ENCODE results near the gene MST1R.

DNA sequence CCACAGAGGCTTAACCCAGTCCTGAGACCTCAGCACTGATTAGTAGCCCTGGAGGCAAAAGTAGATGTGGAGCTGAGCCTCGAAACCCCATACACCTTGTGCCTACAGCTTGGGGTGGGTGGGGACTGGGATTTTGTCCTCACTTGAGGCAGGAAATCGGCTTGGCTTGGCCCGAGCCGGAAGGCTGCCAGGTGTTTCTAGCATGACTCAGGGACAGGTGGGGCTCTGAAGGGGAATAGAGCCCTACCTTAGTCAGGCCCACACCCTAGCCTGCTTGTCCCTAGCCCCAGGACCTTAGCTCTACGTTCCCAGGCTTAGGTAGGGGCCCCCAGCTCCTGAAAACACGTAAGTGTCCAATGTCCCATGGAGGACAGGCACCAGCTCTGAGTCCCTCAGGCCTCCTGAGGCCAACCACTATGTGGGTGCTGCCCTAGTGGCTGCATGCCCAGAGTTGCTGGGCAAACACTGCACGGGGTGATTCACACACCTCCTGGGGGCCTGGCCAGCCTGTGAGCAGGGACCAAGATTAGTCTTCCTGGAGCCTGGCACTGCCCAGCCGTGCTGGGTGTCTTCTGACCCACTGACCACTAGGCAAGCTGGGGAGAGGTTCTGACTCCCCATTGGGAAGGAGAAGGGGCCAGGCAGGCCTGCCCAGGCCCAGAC, 3.1 kb downstream of the MST1R start:
- TF ChIP-seq POLR2A (IDR thresholded peaks at IDR 0.05; ENCODE audit: low read depth, low read length) (no peak), POLR2AphosphoS5 (IDR thresholded peaks at IDR 0.05; ENCODE audit: low read depth, low read length) (no peak), TAF1 (IDR thresholded peaks at IDR 0.05; ENCODE audit: low read depth, low read length) (no peak), SPI1 (IDR thresholded peaks at IDR 0.05; ENCODE audit: low read depth, low read length) (no peak), PAX5 (IDR thresholded peaks at IDR 0.05; ENCODE audit: insufficient read depth, low read length, severe bottlenecking) (no peak), POU2F2 (IDR thresholded peaks at IDR 0.05; ENCODE audit: low read depth, low read length) (no peak)
